Neural crest cell (in vitro differentiated cells): ENCODE results near the gene SFTPA2. TPM values are rescaled to one million over a fixed set of nuclear protein-coding genes. Genes with fewer than 3 reads are reported as not detected.
"Not testable (repeated sequence)": the region's sequence is repeated elsewhere in the genome, so short reads cannot be mapped to it uniquely, and the experiment has no call there.

Experiments used
- DNase-seq: peaks from one replicate; pipeline ENCODE4 v3.0.0; 2021; ENCODE audit warnings: low read depth, mixed read lengths, low spot score
- H3K27ac Mint-ChIP-seq: one replicate; pipeline ENCODE4 v1.8.0; 2021; ENCODE audit warnings: mild to moderate bottlenecking, mixed read lengths; ENCODE audit not compliant: unreplicated experiment
- H3K27me3 Mint-ChIP-seq: 2 replicates; pipeline ENCODE4 v1.8.0; 2021; ENCODE audit warnings: low read depth, mild to moderate bottlenecking, mixed read lengths
- H3K36me3 Mint-ChIP-seq: 2 replicates; pipeline ENCODE4 v1.8.0; 2021; ENCODE audit warnings: low read depth, mild to moderate bottlenecking, mixed read lengths
- H3K4me1 Mint-ChIP-seq: 2 replicates; pipeline ENCODE4 v1.8.0; 2021; ENCODE audit warnings: mixed read lengths
- H3K4me3 Mint-ChIP-seq: one replicate; pipeline ENCODE4 v1.8.0; 2021; ENCODE audit warnings: mild to moderate bottlenecking, mixed read lengths
- H3K9me3 Mint-ChIP-seq: 2 replicates; pipeline ENCODE4 v1.8.0; 2021; ENCODE audit warnings: mixed read lengths
- CTCF ChIP-seq: fragments of 200-600 bp; sonication (generic); conservative IDR thresholded peaks from 2 replicates; pipeline ENCODE4 v1.5.0; 2021; ENCODE audit warnings: antibody characterized with exemption, mild to moderate bottlenecking
- total RNA-seq: library from RNA; stranded (reverse); gene quantifications from 2 replicates; pipeline ENCODE4 v1.2.1, GENCODE V29; 2021

The SFTPA2 gene
- total RNA-seq, 1 donor from 2014 or later = not detected

- H3K27ac Mint-ChIP-seq = no peak overlapping the region
- H3K27me3 Mint-ChIP-seq = peaks cover 30% of the 10 kb centered on the region
- peaks cover 15% of the 10 kb centered on the region for H3K9me3 Mint-ChIP-seq
Observed at GRCh38 chr10:79601939-79602338, 41.7 kb upstream of the SFTPA2 start.

DNA sequence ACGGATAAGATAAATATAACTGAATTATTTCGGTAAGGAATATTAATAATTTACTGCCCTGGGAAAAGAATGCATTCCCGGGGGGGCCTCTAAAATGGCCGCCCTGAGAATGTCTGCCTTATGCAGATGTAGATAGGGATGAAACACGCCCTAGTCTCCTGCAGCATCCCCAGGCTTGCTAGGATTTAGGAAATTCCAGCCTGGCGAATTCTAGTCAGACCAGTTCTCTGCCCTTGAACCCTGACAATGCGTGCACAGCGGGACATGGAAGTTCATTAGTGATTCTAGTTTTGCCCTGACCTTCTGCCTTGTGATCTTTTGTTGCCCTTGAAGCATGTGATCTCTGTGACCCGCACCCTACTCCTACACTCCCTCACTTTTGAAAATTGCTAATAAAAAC is 39.4 kb upstream of the SFTPA2 start:
- Mint-ChIP-seq H3K36me3 (peaks cover 12% of the 10 kb centered on the region), H3K9me3 (peaks cover 15% of the 10 kb centered on the region), H3K27me3 (peaks cover 30% of the 10 kb centered on the region)
- not testable (repeated sequence) for H3K4me1 Mint-ChIP-seq, DNase-seq, H3K4me3 Mint-ChIP-seq, H3K27ac Mint-ChIP-seq

More at GRCh38 chr10:79601939-79602338, 41.7 kb upstream of the SFTPA2 start:
- peaks cover 9% of the 10 kb centered on the region for H3K36me3 Mint-ChIP-seq
- no peaks in the 10 kb centered on the region for H3K4me1 Mint-ChIP-seq
- no peak for TF ChIP-seq CTCF
- DNase-seq = no peak
- no peak overlapping the region for H3K4me3 Mint-ChIP-seq

DNA sequence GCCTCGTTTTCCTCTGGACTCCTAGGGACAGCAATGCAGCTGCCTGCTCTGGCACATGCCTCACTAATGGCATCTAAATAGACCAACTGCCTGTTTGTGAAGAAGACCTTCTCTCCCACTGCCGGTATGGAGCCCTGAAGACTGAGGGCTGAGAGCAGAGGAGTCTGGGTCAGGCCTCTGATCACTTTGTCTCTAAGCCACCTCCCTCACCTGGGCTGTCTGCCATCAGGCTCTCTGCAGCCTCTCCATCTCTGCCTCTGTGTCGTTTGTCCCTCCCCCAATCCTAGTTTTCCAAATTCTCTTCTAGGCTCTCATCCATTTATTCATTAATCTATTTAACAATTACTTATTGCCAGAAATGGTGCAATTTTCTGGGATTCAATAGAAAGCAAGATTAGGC is 35.3 kb upstream of the SFTPA2 start:
- DNase-seq = no peak
- Mint-ChIP-seq H3K4me1 (no peaks in the 10 kb centered on the region), H3K27ac (no peak overlapping the region), H3K4me3 (no peak overlapping the region), H3K36me3 (peaks cover 12% of the 10 kb centered on the region), H3K27me3 (peaks cover 23% of the 10 kb centered on the region), H3K9me3 (peaks cover 15% of the 10 kb centered on the region)
- no peak for TF ChIP-seq CTCF

DNA sequence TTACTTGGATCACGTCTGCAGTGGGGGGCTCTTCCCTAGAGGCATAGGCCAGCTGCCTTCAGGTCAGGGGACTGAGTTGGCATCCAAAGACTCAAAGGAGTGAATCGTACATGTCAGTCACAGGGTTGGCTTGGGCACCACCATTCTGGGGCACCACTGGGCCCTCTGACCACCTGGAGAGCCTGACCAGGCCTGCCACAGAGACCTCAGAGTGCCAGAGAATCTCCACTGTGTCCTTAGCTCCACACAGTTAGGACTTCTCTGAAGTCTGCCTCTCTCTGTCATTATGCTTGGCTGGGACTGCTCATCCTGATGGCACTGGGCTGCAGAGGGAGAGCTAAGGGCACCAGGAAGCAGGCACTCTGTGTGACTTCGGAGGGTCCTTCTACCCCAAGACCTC is 34.4 kb upstream of the SFTPA2 start:
- DNase-seq, H3K27ac Mint-ChIP-seq, H3K4me1 Mint-ChIP-seq, H3K4me3 Mint-ChIP-seq: not testable (repeated sequence)
- Mint-ChIP-seq H3K27me3 (peaks cover 24% of the 10 kb centered on the region), H3K36me3 (peaks cover 12% of the 10 kb centered on the region), H3K9me3 (peaks cover 15% of the 10 kb centered on the region)

- H3K4me1 Mint-ChIP-seq = no peaks in the 10 kb centered on the region
Observed at GRCh38 chr10:79593377-79593776, 33.2 kb upstream of the SFTPA2 start.

DNA sequence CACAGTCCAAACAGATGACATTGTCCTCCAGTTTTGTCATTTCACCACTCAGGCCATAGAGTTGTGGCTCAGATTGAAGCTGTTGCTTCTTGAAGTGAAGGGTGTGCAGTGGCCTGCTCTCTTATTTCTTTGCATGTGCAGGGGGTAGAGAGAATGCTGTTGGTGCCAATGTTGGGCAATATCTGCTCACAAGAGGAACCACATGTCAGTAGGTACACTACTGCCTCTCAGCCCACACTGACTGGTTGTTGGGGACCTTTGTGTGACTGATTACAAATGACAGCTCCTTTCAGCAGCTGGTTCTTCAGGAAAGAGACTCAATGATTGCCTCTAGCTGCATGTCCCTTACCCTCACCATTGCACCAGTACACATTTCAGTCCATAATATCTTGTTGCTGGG is 28.6 kb upstream of the SFTPA2 start:
- H3K4me3 Mint-ChIP-seq = no peak overlapping the region
- no peak overlapping the region for H3K27ac Mint-ChIP-seq
- no peaks in the 10 kb centered on the region for H3K4me1 Mint-ChIP-seq
- DNase-seq = no peak
- TF ChIP-seq CTCF = no peak
- peaks cover 23% of the 10 kb centered on the region for H3K27me3 Mint-ChIP-seq
- H3K9me3 Mint-ChIP-seq = no peaks in the 10 kb centered on the region
- no peaks in the 10 kb centered on the region for H3K36me3 Mint-ChIP-seq

More at GRCh38 chr10:79593377-79593776, 33.2 kb upstream of the SFTPA2 start:
- H3K27me3 Mint-ChIP-seq = peaks cover 24% of the 10 kb centered on the region
- TF ChIP-seq CTCF = no peak
- no peak overlapping the region for H3K4me3 Mint-ChIP-seq
- no peak for DNase-seq
- H3K27ac Mint-ChIP-seq = no peak overlapping the region
- peaks cover 11% of the 10 kb centered on the region for H3K9me3 Mint-ChIP-seq
- H3K36me3 Mint-ChIP-seq = peaks cover 8% of the 10 kb centered on the region

DNA sequence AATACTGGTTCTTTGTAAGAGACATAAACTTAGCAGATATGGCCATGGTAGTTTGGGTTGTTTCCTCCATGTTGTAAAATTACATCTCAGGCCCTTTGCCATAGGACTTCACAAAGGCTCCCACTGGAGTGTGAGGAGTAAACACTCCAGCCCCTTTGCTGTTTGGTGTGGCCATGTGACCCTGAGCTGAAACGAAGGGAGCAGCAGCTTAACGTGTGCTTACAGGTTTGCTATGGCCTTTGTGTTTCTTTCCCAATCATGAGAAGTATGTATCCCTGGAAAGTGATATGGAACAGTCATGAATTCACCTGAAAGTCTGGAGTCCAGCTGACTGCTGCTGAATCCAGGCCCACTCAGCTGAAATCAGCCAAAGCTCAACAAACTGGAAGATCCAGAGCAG is 26.7 kb upstream of the SFTPA2 start:
- no peaks in the 10 kb centered on the region for H3K36me3 Mint-ChIP-seq
- no peak for TF ChIP-seq CTCF
- H3K27ac Mint-ChIP-seq = no peak overlapping the region
- no peaks in the 10 kb centered on the region for H3K9me3 Mint-ChIP-seq
- no peak for DNase-seq
- peaks cover 21% of the 10 kb centered on the region for H3K27me3 Mint-ChIP-seq
- H3K4me1 Mint-ChIP-seq = no peaks in the 10 kb centered on the region
- no peak overlapping the region for H3K4me3 Mint-ChIP-seq
